ENCODE data around the gene MYH10. TPM values are rescaled to one million over a fixed set of nuclear protein-coding genes. Genes with fewer than 3 reads are reported as not detected.

MYH10 gene
- total RNA-seq, 2 donors from 2014 or later = 12.4 to 17.0 TPM

DNA sequence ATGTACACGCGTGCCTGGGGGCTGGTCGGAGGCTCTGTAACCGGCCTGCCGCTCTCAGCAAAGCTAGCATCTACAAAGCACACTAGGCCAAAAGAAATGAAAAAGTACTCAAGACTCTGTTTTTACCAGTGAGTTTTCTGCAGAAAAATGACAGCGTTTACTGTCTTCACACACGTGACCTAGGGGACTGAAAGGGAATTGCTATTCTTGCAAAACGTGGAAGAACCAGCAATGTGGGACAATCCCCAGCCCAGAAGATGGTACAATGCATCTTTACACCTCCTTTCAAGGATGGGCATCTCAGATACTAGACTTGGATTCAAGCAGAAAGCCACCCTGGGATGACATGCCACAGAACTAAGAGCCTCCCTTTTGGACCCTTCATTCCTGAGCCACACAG, 153.4 kb downstream of the MYH10 start:
- intact Hi-C loops (cut with DNase I) = loop anchor here (2.0 kb wide), 1 partner anchor 68 kb away; no protein-coding TSS in a partner anchor
- H3K27ac ChIP-seq = no peak overlapping the region
- H3K9ac ChIP-seq (ENCODE audit: low read depth in 2 of 2, low read length in 2 of 2) = no peak overlapping the region
- no peak overlapping the region for H3K4me3 ChIP-seq
- DNase-seq = no peak
- no peaks in the 10 kb centered on the region for H3K27me3 ChIP-seq
- H3K9me3 ChIP-seq = no peaks in the 10 kb centered on the region
- no peaks in the 10 kb centered on the region for H3K36me3 ChIP-seq
- TF ChIP-seq CTCF (IDR thresholded peaks at IDR 0.05) = no peak
- no peaks in the 10 kb centered on the region for H3K4me1 ChIP-seq

DNA sequence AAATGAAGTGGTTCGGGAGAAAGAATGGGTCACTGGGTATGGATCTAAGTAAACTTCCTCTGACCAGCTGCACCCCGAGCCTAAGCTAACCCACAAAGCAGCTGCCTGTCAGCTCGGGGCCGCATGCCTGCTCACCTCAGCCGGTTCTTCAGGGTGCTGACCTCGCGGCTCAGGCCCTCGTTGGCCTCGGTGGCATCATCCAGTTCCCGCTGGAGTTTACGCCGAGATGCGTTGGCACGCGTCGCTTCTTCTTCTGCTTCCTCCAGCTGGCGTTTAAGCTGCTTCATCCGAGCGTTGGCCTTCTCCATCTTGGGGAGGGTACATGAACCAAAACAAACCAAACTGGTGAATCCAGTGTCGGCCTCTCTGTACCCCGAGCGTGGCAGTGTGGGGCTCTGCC, 153.8 kb downstream of the MYH10 start:
- no peaks in the 10 kb centered on the region for H3K4me1 ChIP-seq
- no peak overlapping the region for H3K27ac ChIP-seq
- no peak overlapping the region for H3K9ac ChIP-seq (ENCODE audit: low read depth in 2 of 2, low read length in 2 of 2)
- no peak for TF ChIP-seq CTCF (IDR thresholded peaks at IDR 0.05)
- no peaks in the 10 kb centered on the region for H3K9me3 ChIP-seq
- H3K4me3 ChIP-seq = no peak overlapping the region
- intact Hi-C loops (cut with DNase I) = loop anchor here (2.0 kb wide), 1 partner anchor 68 kb away; no protein-coding TSS in a partner anchor
- no peaks in the 10 kb centered on the region for H3K36me3 ChIP-seq
- H3K27me3 ChIP-seq = no peaks in the 10 kb centered on the region
- no peak for DNase-seq

DNA sequence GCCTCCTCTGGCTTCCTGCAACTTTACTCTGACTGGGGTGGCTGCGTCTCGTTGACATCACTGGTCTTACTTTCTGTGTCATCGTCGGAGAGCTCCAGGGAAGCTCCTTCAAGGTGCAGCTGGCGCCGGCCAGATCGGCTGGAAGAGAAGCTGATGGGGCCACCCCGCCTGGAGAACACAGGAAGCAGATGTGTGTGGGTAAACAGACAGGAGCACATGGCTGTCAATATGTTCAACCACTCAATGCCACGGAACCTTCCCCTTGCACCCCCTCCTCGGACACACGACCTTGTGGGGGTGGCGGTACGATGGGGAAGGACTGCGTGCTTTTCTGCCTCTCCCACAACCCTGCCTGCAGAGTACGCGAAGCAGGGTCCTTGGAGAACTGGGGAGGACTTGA, 154.7 kb downstream of the MYH10 start:
- Histone ChIP-seq H3K27ac (no peak overlapping the region), H3K4me3 (no peak overlapping the region), H3K9me3 (no peaks in the 10 kb centered on the region), H3K27me3 (no peaks in the 10 kb centered on the region), H3K9ac (ENCODE audit: low read depth in 2 of 2, low read length in 2 of 2) (no peak overlapping the region), H3K36me3 (no peaks in the 10 kb centered on the region), H3K4me1 (no peaks in the 10 kb centered on the region)
- no peak for DNase-seq
- intact Hi-C loops (cut with DNase I) = loop anchor here (2.0 kb wide), 1 partner anchor 67 kb away; no protein-coding TSS in a partner anchor
- no peak for TF ChIP-seq CTCF (IDR thresholded peaks at IDR 0.05)

GRCh38 chr17:8475227-8475626, 155.3 kb downstream of the MYH10 start:
- H3K9ac ChIP-seq (ENCODE audit: low read depth in 2 of 2, low read length in 2 of 2) = no peak overlapping the region
- H3K27ac ChIP-seq = no peak overlapping the region
- no peaks in the 10 kb centered on the region for H3K9me3 ChIP-seq
- H3K36me3 ChIP-seq = no peaks in the 10 kb centered on the region
- no peak for DNase-seq
- H3K4me3 ChIP-seq = no peak overlapping the region
- H3K27me3 ChIP-seq = no peaks in the 10 kb centered on the region
- no peaks in the 10 kb centered on the region for H3K4me1 ChIP-seq
- intact Hi-C loops (cut with DNase I) = no loop called here
- TF ChIP-seq CTCF (IDR thresholded peaks at IDR 0.05) = no peak

DNA sequence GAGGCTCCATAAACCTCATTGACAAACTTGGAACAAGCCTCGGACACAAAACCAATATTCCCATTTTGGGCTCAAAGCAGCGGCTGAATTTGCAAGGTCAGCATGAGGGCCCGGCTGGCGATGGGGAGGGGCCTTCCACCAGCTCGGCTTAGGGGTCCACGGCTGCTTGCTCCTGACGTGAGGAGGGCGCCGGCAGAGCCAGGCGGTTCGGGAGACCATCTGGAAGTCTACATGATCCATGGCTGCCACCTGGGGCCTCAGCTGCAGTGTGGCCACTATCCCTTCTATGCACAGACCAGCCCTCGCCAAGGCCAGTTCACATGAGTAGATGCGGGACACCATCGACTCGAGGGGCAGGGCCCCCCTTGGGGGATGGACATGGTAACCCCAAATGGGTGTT, 155.7 kb downstream of the MYH10 start:
- Histone ChIP-seq H3K27me3 (no peaks in the 10 kb centered on the region), H3K27ac (no peak overlapping the region), H3K4me3 (no peak overlapping the region), H3K4me1 (no peaks in the 10 kb centered on the region), H3K9ac (ENCODE audit: low read depth in 2 of 2, low read length in 2 of 2) (no peak overlapping the region), H3K9me3 (no peaks in the 10 kb centered on the region), H3K36me3 (no peaks in the 10 kb centered on the region)
- DNase-seq = no peak
- intact Hi-C loops (cut with DNase I) = no loop called here
- no peak for TF ChIP-seq CTCF (IDR thresholded peaks at IDR 0.05)

Measured in colonic mucosa (tissue), 4 donors.